NCI-H2107 treated with DMSO at 0.1 percent for 48 hours (cell line): ENCODE results near the gene AIFM3.
"Not testable (repeated sequence)": the region's sequence is repeated elsewhere in the genome, so short reads cannot be mapped to it uniquely, and the experiment has no call there.

Experiments
- DNase-seq: peaks from one replicate; lab custom pipeline; 2025; ENCODE audit not compliant: unreplicated experiment; lab: John Stamatoyannopoulos, UW

Gene AIFM3, protein sequence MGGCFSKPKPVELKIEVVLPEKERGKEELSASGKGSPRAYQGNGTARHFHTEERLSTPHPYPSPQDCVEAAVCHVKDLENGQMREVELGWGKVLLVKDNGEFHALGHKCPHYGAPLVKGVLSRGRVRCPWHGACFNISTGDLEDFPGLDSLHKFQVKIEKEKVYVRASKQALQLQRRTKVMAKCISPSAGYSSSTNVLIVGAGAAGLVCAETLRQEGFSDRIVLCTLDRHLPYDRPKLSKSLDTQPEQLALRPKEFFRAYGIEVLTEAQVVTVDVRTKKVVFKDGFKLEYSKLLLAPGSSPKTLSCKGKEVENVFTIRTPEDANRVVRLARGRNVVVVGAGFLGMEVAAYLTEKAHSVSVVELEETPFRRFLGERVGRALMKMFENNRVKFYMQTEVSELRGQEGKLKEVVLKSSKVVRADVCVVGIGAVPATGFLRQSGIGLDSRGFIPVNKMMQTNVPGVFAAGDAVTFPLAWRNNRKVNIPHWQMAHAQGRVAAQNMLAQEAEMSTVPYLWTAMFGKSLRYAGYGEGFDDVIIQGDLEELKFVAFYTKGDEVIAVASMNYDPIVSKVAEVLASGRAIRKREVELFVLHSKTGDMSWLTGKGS

DNA sequence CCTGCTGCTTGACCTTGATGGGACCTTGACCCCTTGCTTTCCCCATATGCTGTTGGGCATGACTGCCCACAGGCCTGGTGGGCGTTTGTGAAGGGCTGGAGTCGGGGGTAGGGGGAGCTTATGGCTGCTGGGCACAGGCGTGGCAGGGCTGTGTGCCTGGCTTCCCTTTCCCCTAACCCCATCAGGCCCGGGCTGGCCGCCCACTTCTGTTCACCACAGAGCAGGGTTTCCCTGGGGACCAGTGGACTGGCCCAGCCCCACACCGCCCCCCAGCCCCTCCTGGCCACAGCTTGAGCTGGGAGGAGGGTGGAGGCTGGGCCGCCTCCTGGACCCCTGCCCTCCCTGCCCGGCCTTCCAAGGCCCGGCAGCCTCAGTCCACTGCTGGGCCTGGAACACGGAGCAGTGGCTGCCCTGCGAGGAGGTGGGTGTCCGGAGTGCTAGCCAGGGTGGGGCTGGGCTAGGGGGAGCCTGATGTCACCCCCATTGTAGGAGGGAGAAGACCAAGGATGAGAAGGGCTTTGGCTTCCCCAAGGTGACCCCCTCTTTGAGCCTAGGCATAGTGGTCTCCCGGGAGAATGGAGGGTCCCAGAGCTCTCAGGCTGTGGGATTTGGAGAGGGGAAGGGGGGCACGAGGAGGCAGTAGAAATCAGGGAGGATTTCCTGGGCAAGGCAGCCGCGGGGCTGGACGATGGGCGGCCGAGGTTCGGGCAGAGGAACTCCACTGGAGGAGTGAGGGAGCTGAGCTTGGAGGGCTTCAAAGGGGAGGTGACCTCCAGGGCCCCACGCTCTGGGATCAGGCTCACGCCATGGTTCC, at the start of gene AIFM3:
Gene AIFM3 (plus strand): TSS at position 373 of the 814 bp plus-strand sequence. CDS start 690 bp downstream, outside the sequence.
- DNase-seq: no peak

DNA sequence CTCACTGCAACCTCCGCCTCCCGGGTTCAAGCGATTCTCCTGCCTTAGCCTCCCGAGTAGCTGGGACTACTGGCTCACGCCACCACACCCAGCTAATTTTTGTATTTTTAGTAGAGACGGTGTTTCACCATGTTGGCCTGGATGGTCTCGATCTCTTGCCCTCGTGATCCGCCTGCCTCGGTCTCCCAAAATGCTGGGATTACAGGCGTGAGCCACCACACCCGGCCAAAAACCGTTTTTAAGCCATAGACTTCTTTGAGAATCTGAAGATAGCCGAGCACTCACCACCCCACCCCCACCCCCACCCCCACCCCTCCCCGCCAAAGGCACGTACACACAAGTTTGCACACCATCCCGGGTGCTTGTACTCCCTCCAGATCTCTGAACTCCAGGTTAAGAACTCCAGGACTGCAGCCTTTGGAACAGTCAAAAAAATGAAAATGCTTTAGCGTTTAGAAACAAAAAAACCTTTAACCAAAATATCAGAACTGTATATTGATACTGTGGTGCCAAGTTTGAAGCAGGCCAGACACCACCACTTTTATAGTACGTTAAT, 48.3 kb upstream of the AIFM3 start:
- DNase-seq: no peak

DNA sequence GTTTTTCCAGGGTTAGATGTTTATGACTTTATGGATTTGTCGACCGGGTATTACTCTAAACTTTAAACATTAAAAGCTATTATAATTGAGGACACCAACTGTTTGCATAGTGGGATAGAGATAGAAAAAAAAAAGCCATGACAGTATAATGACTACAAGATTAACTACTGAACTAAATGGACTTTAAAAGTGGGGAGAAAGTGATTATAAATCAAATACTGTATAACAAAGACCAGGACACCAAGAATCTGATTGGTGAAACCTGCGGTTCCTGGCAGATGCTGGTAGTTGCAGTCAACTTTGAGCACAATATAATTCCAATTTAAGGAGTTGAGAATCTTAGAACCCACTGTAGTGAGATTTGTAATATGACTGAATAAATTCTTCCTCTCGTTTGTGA, 47.3 kb upstream of the AIFM3 start:
- no peak for DNase-seq

DNA sequence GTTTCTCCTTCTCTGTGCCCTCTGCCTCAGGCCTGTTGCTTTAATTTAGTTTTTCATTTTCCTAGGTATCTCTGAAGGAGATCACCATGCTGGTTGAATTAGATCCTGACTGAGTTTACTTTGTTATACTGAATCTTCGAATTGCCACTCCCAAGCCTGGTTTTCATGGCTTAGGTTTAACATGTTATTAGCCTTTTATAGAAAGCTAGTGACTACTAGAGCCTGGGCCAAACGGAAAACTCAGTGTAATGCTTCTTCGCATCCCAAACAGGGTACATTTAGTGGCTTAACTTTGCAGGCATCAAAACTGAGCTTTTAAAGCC, 46.2 kb upstream of the AIFM3 start:
- no peak for DNase-seq

DNA sequence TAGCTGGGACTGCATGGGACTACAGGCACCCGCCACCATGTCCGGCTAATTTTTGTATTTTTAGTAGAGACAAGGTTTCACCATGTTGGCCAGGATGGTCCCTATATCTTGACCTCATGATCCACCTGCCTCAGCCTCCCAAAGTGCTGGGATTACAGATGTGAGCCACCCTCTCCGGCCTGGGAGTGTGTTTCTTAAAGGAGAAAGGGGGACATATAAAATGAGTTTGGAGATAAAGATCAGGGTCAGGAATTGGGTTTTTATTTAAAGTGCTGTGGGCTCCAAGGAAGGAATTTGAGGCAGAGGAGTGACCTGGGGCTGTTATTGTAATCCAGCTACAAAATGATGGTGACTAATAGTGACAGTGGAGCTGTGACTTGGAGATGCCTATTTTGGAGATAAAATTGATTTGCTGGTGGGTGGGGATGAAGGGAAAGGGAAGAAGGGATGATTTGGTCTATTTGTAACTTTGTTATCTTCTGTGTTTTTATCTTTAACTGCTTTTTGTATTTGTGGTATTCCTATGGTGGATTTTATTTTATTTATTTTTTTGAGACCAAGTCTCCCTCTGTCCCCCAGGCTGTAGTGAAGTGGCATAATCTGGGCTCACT, 44.8 kb upstream of the AIFM3 start:
- no peak for DNase-seq

- DNase-seq: no peak
These were observed 40.8 kb upstream of the AIFM3 start for GRCh38 chr22:20926243-20926642.

GRCh38 chr22:20927940-20928572, 39.0 kb upstream of the AIFM3 start:
- no peak for DNase-seq

DNA sequence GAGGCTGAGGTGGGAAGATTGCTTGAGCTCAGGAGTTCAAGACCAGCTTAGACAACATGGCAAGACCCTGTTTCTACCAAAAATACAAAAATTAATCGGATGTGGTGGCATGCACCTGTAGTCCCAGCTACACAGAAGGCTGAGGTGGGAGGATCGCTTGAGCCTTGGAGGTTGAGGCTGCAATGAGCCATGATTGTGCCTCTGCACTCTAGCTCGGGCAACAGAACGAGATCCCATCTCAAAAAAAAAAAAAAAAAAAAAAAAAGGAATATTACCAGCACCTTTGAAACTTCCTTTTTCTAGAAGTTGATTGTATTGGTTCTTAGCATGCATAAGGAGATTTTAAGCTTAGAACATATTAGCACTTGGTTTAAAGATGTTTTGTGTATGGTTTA, 38.5 kb upstream of the AIFM3 start:
- DNase-seq: no peak

DNA sequence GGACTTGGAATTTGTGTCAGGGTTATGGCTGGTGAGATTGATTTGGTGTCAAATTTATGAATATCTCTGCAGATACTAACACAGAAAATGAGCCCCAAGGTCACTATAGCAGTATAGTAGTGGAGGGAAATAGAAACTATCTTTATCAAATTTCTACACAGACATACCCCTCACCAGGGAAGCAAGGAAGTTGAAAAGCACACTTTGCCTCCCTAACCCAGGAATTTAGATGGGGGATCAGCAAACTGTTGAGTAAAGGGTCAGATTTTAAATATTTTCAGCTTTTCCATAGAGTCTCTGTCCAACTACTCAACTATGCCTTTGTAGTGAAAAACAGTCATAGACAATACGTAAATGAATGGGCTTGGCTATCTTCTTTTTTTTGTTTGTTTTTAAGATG, 37.1 kb upstream of the AIFM3 start:
- no peak for DNase-seq

- not testable (repeated sequence) for DNase-seq
These were observed 36.6 kb upstream of the AIFM3 start for GRCh38 chr22:20930435-20930834.

GRCh38 chr22:20931126-20931654, 35.9 kb upstream of the AIFM3 start:
- DNase-seq: no peak

GRCh38 chr22:20933910-20934309, 33.1 kb upstream of the AIFM3 start:
- DNase-seq: no peak

DNA sequence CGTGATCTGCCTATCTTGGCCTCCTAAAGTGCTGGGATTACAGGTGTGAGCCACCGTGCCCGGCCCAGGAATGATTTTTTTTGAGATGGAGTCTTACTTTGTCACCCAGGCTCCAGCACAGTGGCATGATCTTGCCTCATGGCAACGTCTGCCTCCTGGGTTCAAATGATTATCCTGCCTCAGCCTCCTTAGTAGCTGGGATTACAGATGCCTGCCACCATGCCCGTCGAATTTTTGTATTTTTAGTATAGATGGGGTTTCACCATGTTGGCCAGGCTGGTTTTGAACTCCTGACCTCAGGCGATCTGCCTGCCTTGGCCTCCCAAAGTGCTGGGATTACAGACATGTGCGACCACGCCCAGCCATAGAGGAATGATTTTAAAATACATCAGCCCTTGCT, 32.0 kb upstream of the AIFM3 start:
- not testable (repeated sequence) for DNase-seq

DNA sequence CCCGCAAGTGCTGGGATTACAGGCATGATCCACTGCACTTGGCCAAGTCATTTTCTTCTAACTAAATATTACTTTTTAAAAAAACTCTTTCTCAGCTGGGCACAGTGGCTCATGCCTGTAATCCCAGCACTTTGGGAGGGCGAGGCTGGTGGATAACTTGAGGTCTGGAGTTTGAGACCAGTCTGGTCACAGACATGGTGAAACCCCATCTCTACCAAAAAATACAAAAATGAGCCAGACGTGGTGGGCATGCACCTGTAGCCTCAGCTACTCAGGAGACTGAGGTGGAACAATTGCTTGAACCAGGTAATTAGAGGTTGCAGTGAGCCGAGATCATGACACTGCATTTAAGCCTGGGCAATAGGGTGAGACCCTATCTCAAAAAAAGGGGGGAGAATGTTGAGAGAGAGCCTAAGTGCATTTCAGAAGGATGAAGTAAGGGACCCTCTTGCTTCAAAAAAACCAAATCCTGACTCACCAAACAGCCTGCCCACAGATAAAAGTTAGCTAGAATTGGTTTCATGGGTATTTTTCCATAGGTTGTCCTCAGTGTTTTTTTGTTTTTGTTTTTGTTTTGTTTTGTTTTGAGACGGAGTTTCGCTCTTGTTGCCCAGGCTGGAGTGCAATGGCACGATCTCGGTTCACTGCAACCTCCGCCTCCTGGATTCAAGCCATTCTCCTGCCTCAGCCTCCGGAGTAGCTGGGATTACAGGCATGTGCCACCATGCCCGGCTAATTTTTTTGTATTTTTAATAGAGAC, 31.1 kb upstream of the AIFM3 start:
- DNase-seq: not testable (repeated sequence)

GRCh38 chr22:20937031-20937793, 29.8 kb upstream of the AIFM3 start:
- no peak for DNase-seq

DNA sequence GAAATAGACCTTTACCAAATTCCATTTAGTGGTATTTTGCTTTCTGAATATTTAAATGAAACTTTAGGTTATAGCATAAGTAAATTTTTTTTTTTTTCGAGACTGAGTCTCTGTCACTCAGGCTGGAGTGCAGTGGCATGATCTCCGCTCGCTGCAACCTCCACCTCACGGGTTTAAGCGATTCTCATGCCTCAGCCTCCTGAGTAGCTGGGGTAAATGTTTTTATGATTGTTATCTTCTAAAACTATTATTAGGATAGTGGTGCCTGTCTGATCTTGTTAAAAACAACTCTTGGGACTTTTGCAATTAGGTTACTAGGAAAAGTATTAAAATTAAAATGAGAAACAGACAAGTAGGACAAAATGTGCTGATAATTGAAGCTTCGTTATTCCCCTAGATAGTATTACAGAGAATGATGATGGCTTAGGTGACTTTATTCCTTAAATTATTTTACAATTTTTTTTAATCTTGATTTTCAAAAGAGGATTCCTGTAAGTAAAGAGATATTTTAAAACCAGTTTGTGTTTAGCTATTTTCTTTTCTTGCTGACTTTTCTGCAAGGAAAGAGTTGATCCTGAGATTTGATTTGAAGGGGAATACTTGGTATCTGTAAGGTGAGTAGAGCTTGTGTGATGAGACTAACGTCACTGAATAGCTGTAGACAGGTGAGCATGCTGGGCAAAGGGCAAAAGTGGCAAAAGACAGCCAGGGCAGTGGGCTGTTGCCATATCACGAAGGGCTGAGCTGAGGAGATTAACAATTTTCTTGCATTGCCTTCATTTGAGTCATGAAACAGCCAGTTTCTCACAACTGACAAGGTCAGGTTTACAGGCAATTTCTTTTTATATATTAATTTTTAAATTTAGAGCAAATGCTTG, 29.0 kb upstream of the AIFM3 start:
- DNase-seq: no peak

DNA sequence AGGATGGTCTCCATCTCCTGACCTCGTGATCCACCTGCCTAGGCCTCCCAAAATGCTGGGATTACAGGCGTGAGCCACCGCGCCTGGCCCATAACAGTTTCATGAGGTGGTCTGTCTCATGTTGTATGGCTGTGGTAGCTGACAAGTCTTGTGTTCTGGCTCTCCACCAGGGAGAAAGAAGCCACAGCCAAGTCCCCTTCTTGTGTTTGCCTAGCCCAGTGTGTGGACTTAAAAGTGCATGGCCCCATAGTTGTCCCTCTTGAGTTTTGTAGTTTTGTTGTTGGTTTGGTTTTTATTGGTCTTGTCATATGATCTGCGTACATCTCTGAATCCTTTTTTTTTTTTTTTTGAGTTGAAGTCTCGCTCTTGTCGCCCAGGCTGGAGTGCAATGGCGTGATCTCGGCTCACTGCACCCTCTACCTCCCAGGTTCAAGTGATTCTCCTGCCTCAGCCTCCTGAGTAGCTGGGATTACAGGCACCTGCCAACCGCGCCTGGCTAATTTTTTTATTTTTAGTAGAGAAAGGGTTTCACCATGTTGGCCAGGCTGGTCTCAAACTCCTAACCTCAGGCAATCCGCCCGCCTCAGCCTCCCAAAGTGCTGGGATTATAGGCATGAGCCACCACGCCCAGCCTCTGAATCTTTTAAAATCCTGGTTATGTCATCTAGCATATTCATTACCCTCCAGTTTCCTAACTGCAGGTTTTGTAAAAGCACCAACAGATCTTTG, 27.4 kb upstream of the AIFM3 start:
- not testable (repeated sequence) for DNase-seq
